Prostate gland (tissue), 2 donors: ENCODE measurements around the gene DYSF. TPM values are rescaled to one million over a fixed set of nuclear protein-coding genes. Genes with fewer than 3 reads are reported as not detected.

Experiments used
- DNase-seq: peaks from one replicate; pipeline ENCODE4 v3.0.0-alpha.2; 2019; ENCODE audit warnings: low spot score
- H3K27ac ChIP-seq, 2 donors: fragments of 200-600 bp; sonication (generic); 2 replicates each; pipeline ENCODE4 v1.5.1; 2017 to 2019
- H3K27me3 ChIP-seq: fragments of 200-600 bp; sonication (generic); replicated peaks from 2 replicates; pipeline ENCODE4 v1.5.1; 2019; ENCODE audit not compliant: insufficient read depth
- H3K36me3 ChIP-seq, 2 donors: fragments of 200-600 bp; sonication (generic); 1 replicate in 1 of 2; 2 replicates in 1 of 2; pipeline versions ENCODE4 v1.5.1 to v1.8.1; 2017 to 2019
- H3K4me1 ChIP-seq: fragments of 200-600 bp; sonication (generic); replicated peaks from 2 replicates; pipeline ENCODE4 v1.5.1; 2019
- H3K4me3 ChIP-seq, 2 donors: fragments of 200-600 bp; sonication (generic); 2 replicates each; pipeline ENCODE4 v1.5.1; 2017 to 2019
- H3K9me3 ChIP-seq: fragments of 200-600 bp; sonication (generic); 2 replicates; pipeline ENCODE4 v1.5.1; 2017
- CTCF ChIP-seq, 4 experiments: fragments of 200-600 bp in 2 of 4; fragments of 450-650 bp in 2 of 4; sonication (generic) in 2 of 4; IDR thresholded peaks; 1 replicate in 3 of 4; 2 replicates in 1 of 4; pipeline ENCODE4 v1.5.1; 2016 to 2019; ENCODE audit warnings: antibody characterized with exemption in 4 of 4, mild to moderate bottlenecking in 2 of 4, moderate library complexity in 2 of 4
- POLR2A ChIP-seq: fragments of 450-650 bp; IDR thresholded peaks from one replicate; pipeline ENCODE4 v1.6.1; 2016; ENCODE audit warnings: antibody characterized with exemption, mild to moderate bottlenecking
- POLR2AphosphoS5 ChIP-seq: sonication (generic); formaldehyde crosslinking; IDR thresholded peaks from one replicate; pipeline ENCODE4 v1.6.1; 2017; ENCODE audit warnings: antibody characterized with exemption
- WGBS: methylation state at CpG from one replicate; pipeline ENCODE4 v1.1.5; 2018; 5-methylcytosine and 5-hydroxymethylcytosine counted together
- intact Hi-C: fragments of 100-400 bp; cut with DNase I; formaldehyde crosslinking; loops from one replicate; pipeline ENCODE4 v1.14.2; 2022
- total RNA-seq, 2 donors: library from RNA; depleted of rRNA; stranded (reverse); fragments of >200 nt; gene quantifications; one replicate each; pipeline ENCODE4 v1.1.0, GENCODE V29; 2016

The DYSF gene
- total RNA-seq, 2 donors from 2014 or later = 5.9 to 9.4 TPM

GRCh38 chr2:71705171-71705960 lies 252.0 kb downstream of the DYSF start:
- peaks cover 10% of the 10 kb centered on the region for H3K4me1 ChIP-seq
- no peak for DNase-seq
- 92% methylated on average over 19 of the region's 19 CpGs for WGBS

GRCh38 chr2:71706121-71706520 lies 252.8 kb downstream of the DYSF start:
- peaks cover 3% of the 10 kb centered on the region for H3K4me1 ChIP-seq
- intact Hi-C loops = no loop called here
- H3K36me3 ChIP-seq = no peaks in the 10 kb centered on the region
- H3K27ac ChIP-seq = no peak overlapping the region
- no peaks in the 10 kb centered on the region for H3K9me3 ChIP-seq
- DNase-seq = no peak
- H3K4me3 ChIP-seq = no peak overlapping the region
- no peaks in the 10 kb centered on the region for H3K27me3 ChIP-seq
- WGBS = 67% methylated on average over 4 of the region's 4 CpGs
- TF ChIP-seq POLR2AphosphoS5 = no peak
- no peak for TF ChIP-seq POLR2A
- TF ChIP-seq CTCF (IDR thresholded peaks at IDR 0.05) = no peak

More at GRCh38 chr2:71705171-71705960, 252.0 kb downstream of the DYSF start:
- Histone ChIP-seq H3K27me3 (no peaks in the 10 kb centered on the region), H3K27ac (no peak overlapping the region), H3K36me3 (no peaks in the 10 kb centered on the region), H3K4me3 (no peak overlapping the region), H3K9me3 (no peaks in the 10 kb centered on the region)
- TF ChIP-seq CTCF (IDR thresholded peaks at IDR 0.05) = no peak
- intact Hi-C loops = no loop called here

GRCh38 chr2:71706836-71707235 lies 253.5 kb downstream of the DYSF start:
- H3K9me3 ChIP-seq = no peaks in the 10 kb centered on the region
- WGBS = 91% methylated on average over 5 of the region's 5 CpGs

GRCh38 chr2:71710367-71711132 lies 257.2 kb downstream of the DYSF start:
- Histone ChIP-seq H3K4me1 (no peaks in the 10 kb centered on the region), H3K9me3 (no peaks in the 10 kb centered on the region), H3K36me3 (no peaks in the 10 kb centered on the region), H3K27me3 (no peaks in the 10 kb centered on the region), H3K4me3 (no peak overlapping the region), H3K27ac (no peak overlapping the region)
- no peak for DNase-seq
- WGBS = 50% methylated on average over 10 of the region's 10 CpGs
- TF ChIP-seq POLR2A = no peak
- TF ChIP-seq POLR2AphosphoS5 = no peak
- TF ChIP-seq CTCF (IDR thresholded peaks at IDR 0.05) = no peak
- intact Hi-C loops = no loop called here

More at GRCh38 chr2:71706836-71707235, 253.5 kb downstream of the DYSF start:
- no peak for DNase-seq
- no peaks in the 10 kb centered on the region for H3K4me1 ChIP-seq
- H3K27me3 ChIP-seq = no peaks in the 10 kb centered on the region
- no peaks in the 10 kb centered on the region for H3K36me3 ChIP-seq
- no peak overlapping the region for H3K4me3 ChIP-seq
- no peak overlapping the region for H3K27ac ChIP-seq
- TF ChIP-seq CTCF (IDR thresholded peaks at IDR 0.05) = no peak
- no peak for TF ChIP-seq POLR2A
- TF ChIP-seq POLR2AphosphoS5 = no peak
- intact Hi-C loops = no loop called here
